ENCODE results near the gene AQP3. TPM values are rescaled to one million over a fixed set of nuclear protein-coding genes. Genes with fewer than 3 reads are reported as not detected.
"Not testable (repeated sequence)": the region's sequence is repeated elsewhere in the genome, so short reads cannot be mapped to it uniquely, and the experiment has no call there.

AQP3 gene
- total RNA-seq = 10 to 100 TPM in 1 of 2 experiments, 1 to 10 TPM in 1; 2.8 to 10.4 TPM

- peaks cover 38% of the 10 kb centered on the region for H3K4me1 Mint-ChIP-seq
- no peaks in the 10 kb centered on the region for H3K36me3 Mint-ChIP-seq
- peak within 1 kb of the TSS; percentile 78 for H3K4me3 Mint-ChIP-seq
- ATAC-seq (peak; percentile 71), DNase-seq (peak; percentile 84)
- peak within 1 kb of the TSS; percentile 88 for H3K27ac Mint-ChIP-seq
- no peaks in the 10 kb centered on the region for H3K9me3 Mint-ChIP-seq (ENCODE audit: low read depth)
- no peaks in the 10 kb centered on the region for H3K27me3 Mint-ChIP-seq
- CTCF ChIA-PET = interaction anchor here (0.9 to 8.7 kb wide), 9 partner anchors 8 to 75 kb away, joined by 3 to 233 read pairs (median 5); partner anchors contain the start of gene NOL6
These were observed at the start of gene AQP3 for GRCh38 chr9:33446946-33447798. TSS of gene AQP3 (minus strand) at chr9:33447593. CDS start at chr9:33447530, 63 bp downstream.

- peaks cover 10% of the 10 kb centered on the region for H3K27me3 Mint-ChIP-seq
- CTCF ChIA-PET; H3K4me1 Mint-ChIP-seq; DNase-seq; H3K9me3 Mint-ChIP-seq (ENCODE audit: low read depth); H3K27ac Mint-ChIP-seq; H3K36me3 Mint-ChIP-seq; H3K4me3 Mint-ChIP-seq; ATAC-seq: not testable (repeated sequence)
These were observed 46.4 kb upstream of the AQP3 start for GRCh38 chr9:33493819-33494218.

- no peak for DNase-seq
- Mint-ChIP-seq H3K4me1 (peaks cover 3% of the 10 kb centered on the region), H3K27me3 (peaks cover 9% of the 10 kb centered on the region), H3K36me3 (no peaks in the 10 kb centered on the region), H3K9me3 (ENCODE audit: low read depth) (no peaks in the 10 kb centered on the region), H3K4me3 (no peak overlapping the region), H3K27ac (no peak overlapping the region)
- ATAC-seq = no peak
- CTCF ChIA-PET = interaction anchor here (0.7 to 1.2 kb wide), 2 partner anchors 15 to 73 kb away, joined by 3 read pairs; partner anchors contain the start of gene NOL6
These were observed 41.7 kb upstream of the AQP3 start for GRCh38 chr9:33489066-33489465.

GRCh38 chr9:33485312-33485711, 37.9 kb upstream of the AQP3 start:
- H3K27ac Mint-ChIP-seq; H3K36me3 Mint-ChIP-seq; ATAC-seq; CTCF ChIA-PET; H3K27me3 Mint-ChIP-seq; H3K4me1 Mint-ChIP-seq; H3K9me3 Mint-ChIP-seq (ENCODE audit: low read depth); H3K4me3 Mint-ChIP-seq; DNase-seq: not testable (repeated sequence)

- Mint-ChIP-seq H3K4me1 (no peaks in the 10 kb centered on the region), H3K9me3 (ENCODE audit: low read depth) (no peaks in the 10 kb centered on the region), H3K36me3 (no peaks in the 10 kb centered on the region), H3K4me3 (no peak overlapping the region), H3K27me3 (no peaks in the 10 kb centered on the region), H3K27ac (no peak overlapping the region)
- DNase-seq (no peak), ATAC-seq (no peak)
- CTCF ChIA-PET = interaction anchor here (0.7 kb wide), 1 partner anchor 246 kb away, joined by 4 read pairs; no protein-coding TSS in a partner anchor
These were observed 33.6 kb upstream of the AQP3 start for GRCh38 chr9:33480976-33481375.

- no peaks in the 10 kb centered on the region for H3K27me3 Mint-ChIP-seq
- no peaks in the 10 kb centered on the region for H3K36me3 Mint-ChIP-seq
- no peaks in the 10 kb centered on the region for H3K9me3 Mint-ChIP-seq (ENCODE audit: low read depth)
- DNase-seq (no peak), ATAC-seq (no peak)
- no peaks in the 10 kb centered on the region for H3K4me1 Mint-ChIP-seq
- CTCF ChIA-PET = interaction anchor here (0.7 to 2.7 kb wide), 3 partner anchors 13 to 245 kb away, joined by 3 to 11 read pairs (median 4); partner anchors contain the start of gene NFX1
- no peak overlapping the region for H3K4me3 Mint-ChIP-seq
- no peak overlapping the region for H3K27ac Mint-ChIP-seq
These were observed 32.7 kb upstream of the AQP3 start for GRCh38 chr9:33480106-33480505.

GRCh38 chr9:33476503-33476902, 29.1 kb upstream of the AQP3 start:
- ATAC-seq (no peak), DNase-seq (no peak)
- H3K4me1 Mint-ChIP-seq = peaks cover 25% of the 10 kb centered on the region
- no peaks in the 10 kb centered on the region for H3K9me3 Mint-ChIP-seq (ENCODE audit: low read depth)
- CTCF ChIA-PET = interaction anchor here (1.0 to 2.5 kb wide), 3 partner anchors 10 to 34 kb away, joined by 3 to 14 read pairs (median 4); partner anchors contain the start of gene AQP3
- peaks cover 6% of the 10 kb centered on the region for H3K36me3 Mint-ChIP-seq
- H3K27ac Mint-ChIP-seq = no peak overlapping the region
- no peak overlapping the region for H3K4me3 Mint-ChIP-seq
- no peaks in the 10 kb centered on the region for H3K27me3 Mint-ChIP-seq

- CTCF ChIA-PET = interaction anchor here (0.8 to 2.8 kb wide), 4 partner anchors 9 to 101 kb away, joined by 4 to 14 read pairs (median 9); no protein-coding TSS in a partner anchor
- no peaks in the 10 kb centered on the region for H3K9me3 Mint-ChIP-seq (ENCODE audit: low read depth)
- H3K4me1 Mint-ChIP-seq = peaks cover 30% of the 10 kb centered on the region
- H3K27me3 Mint-ChIP-seq = no peaks in the 10 kb centered on the region
- H3K36me3 Mint-ChIP-seq = peaks cover 12% of the 10 kb centered on the region
- no peak overlapping the region for H3K27ac Mint-ChIP-seq
- DNase-seq = no peak
- H3K4me3 Mint-ChIP-seq = no peak overlapping the region
- ATAC-seq = no peak
These were observed 28.0 kb upstream of the AQP3 start for GRCh38 chr9:33475357-33475756.

- DNase-seq (peak; percentile 99), ATAC-seq (peak; percentile 100)
- Mint-ChIP-seq H3K27ac (peak within 1 kb of the TSS; percentile 91), H3K36me3 (peaks cover 22% of the 10 kb centered on the region), H3K27me3 (no peaks in the 10 kb centered on the region), H3K9me3 (ENCODE audit: low read depth) (no peaks in the 10 kb centered on the region), H3K4me1 (peaks cover 30% of the 10 kb centered on the region), H3K4me3 (peak within 1 kb of the TSS; percentile 98)
- CTCF ChIA-PET = interaction anchor here (0.9 to 18.1 kb wide), 15 partner anchors 9 to 187 kb away, joined by 3 to 233 read pairs (median 5); partner anchors contain the start of genes ANKRD18B and AQP3
These were observed 26.4 kb upstream of the AQP3 start, which contains the start of gene NOL6 for GRCh38 chr9:33473643-33474352. TSS of gene NOL6 (minus strand) at chr9:33473924. CDS start at chr9:33473842, 82 bp downstream.

GRCh38 chr9:33472881-33473615, 25.7 kb upstream of the AQP3 start:
- CTCF ChIA-PET = interaction anchor here (0.9 to 18.1 kb wide), 14 partner anchors 8 to 186 kb away, joined by 3 to 233 read pairs (median 6); partner anchors contain the start of genes ANKRD18B and AQP3
- ATAC-seq = no peak
- Mint-ChIP-seq H3K36me3 (peaks cover 22% of the 10 kb centered on the region), H3K9me3 (ENCODE audit: low read depth) (no peaks in the 10 kb centered on the region), H3K4me1 (peaks cover 30% of the 10 kb centered on the region), H3K4me3 (peak overlapping the region; percentile 98), H3K27me3 (no peaks in the 10 kb centered on the region), H3K27ac (peak overlapping the region; percentile 91)
- DNase-seq = no peak

GRCh38 chr9:33472171-33472880, 24.9 kb upstream of the AQP3 start:
- Mint-ChIP-seq H3K27me3 (no peaks in the 10 kb centered on the region), H3K9me3 (ENCODE audit: low read depth) (no peaks in the 10 kb centered on the region), H3K4me1 (peaks cover 30% of the 10 kb centered on the region), H3K27ac (peak overlapping the region; percentile 43), H3K4me3 (peak overlapping the region; percentile 98), H3K36me3 (peaks cover 22% of the 10 kb centered on the region)
- CTCF ChIA-PET = interaction anchor here (0.9 to 18.1 kb wide), 7 partner anchors 8 to 97 kb away, joined by 3 to 233 read pairs (median 7); partner anchors contain the start of gene AQP3
- ATAC-seq (no peak), DNase-seq (no peak)

GRCh38 chr9:33471361-33471760, 24.0 kb upstream of the AQP3 start:
- Mint-ChIP-seq H3K27me3 (no peaks in the 10 kb centered on the region), H3K4me3 (no peak overlapping the region), H3K9me3 (ENCODE audit: low read depth) (no peaks in the 10 kb centered on the region), H3K4me1 (peaks cover 30% of the 10 kb centered on the region), H3K36me3 (peaks cover 23% of the 10 kb centered on the region), H3K27ac (no peak overlapping the region)
- DNase-seq (no peak), ATAC-seq (no peak)
- CTCF ChIA-PET = interaction anchor here (1.0 to 18.1 kb wide), 4 partner anchors 11 to 68 kb away, joined by 3 to 233 read pairs (median 12); partner anchors contain the start of gene AQP3

Data from activated CD8-positive, alpha-beta memory T cell treated with anti-CD3 and anti-CD28 coated beads, Interleukin-2, amount 10 ng/mL, durations not matched to agents 7 days and 5 days (primary cell).